ENCODE results near the gene TGFBR2.

TGFBR2 gene

GRCh38 chr3:30633718-30634117 is 27.3 kb downstream of the TGFBR2 start:
- Histone ChIP-seq H3K36me3 (ENCODE audit: low read length) (no peaks in the 10 kb centered on the region), H3K27ac (ENCODE audit: low read depth, low read length) (peak overlapping the region; percentile 21; the same call in 1 of the 2 replicates), H3K9me3 (ENCODE audit: insufficient read depth, low read length) (no peaks in the 10 kb centered on the region), H2AFZ (ENCODE audit: low read depth, low read length, severe bottlenecking) (no peak overlapping the region), H4K20me1 (ENCODE audit: low read depth, low read length) (no peaks in the 10 kb centered on the region), H3K9ac (ENCODE audit: low read length) (no peak overlapping the region), H3K9me2 (replicated peaks; ENCODE audit: insufficient read depth, low read length) (no peaks in the 10 kb centered on the region), H3K79me2 (ENCODE audit: insufficient read depth, low read length) (peaks cover 96% of the 10 kb centered on the region), H3K4me3 (ENCODE audit: insufficient read depth, low read length, poor library complexity, severe bottlenecking) (no peak overlapping the region), H3F3A (ENCODE audit: insufficient read depth) (peaks cover 34% of the 10 kb centered on the region), H3K27me3 (ENCODE audit: low read length) (no peaks in the 10 kb centered on the region), H3K4me2 (ENCODE audit: low read depth, low read length, poor library complexity, severe bottlenecking) (no peak overlapping the region)
- TF ChIP-seq CTCF (IDR thresholded peaks at IDR 0.05; ENCODE audit: insufficient read depth, low read length, poor library complexity, severe bottlenecking) (no peak), EZH2phosphoT487 (conservative IDR thresholded peaks at IDR 0.05; ENCODE audit: low read length) (no peak)

GRCh38 chr3:30634761-30635735 is 28.6 kb downstream of the TGFBR2 start:
- no peaks in the 10 kb centered on the region for H3K9me2 ChIP-seq (replicated peaks; ENCODE audit: insufficient read depth, low read length)
- no peak overlapping the region for H3K4me3 ChIP-seq (ENCODE audit: insufficient read depth, low read length, poor library complexity, severe bottlenecking)
- TF ChIP-seq CTCF (IDR thresholded peaks at IDR 0.05; ENCODE audit: insufficient read depth, low read length, poor library complexity, severe bottlenecking) (no peak), EZH2phosphoT487 (conservative IDR thresholded peaks at IDR 0.05; ENCODE audit: low read length) (no peak)
- H3F3A ChIP-seq (ENCODE audit: insufficient read depth), result peaks cover 32% of the 10 kb centered on the region
- peaks cover 98% of the 10 kb centered on the region for H3K79me2 ChIP-seq (ENCODE audit: insufficient read depth, low read length)
- peak overlapping the region; percentile 44 for H3K4me2 ChIP-seq (ENCODE audit: low read depth, low read length, poor library complexity, severe bottlenecking)
- H4K20me1 ChIP-seq (ENCODE audit: low read depth, low read length), result no peaks in the 10 kb centered on the region
- no peaks in the 10 kb centered on the region for H3K36me3 ChIP-seq (ENCODE audit: low read length)
- H2AFZ ChIP-seq (ENCODE audit: low read depth, low read length, severe bottlenecking), result no peak overlapping the region
- H3K9me3 ChIP-seq (ENCODE audit: insufficient read depth, low read length), result no peaks in the 10 kb centered on the region
- H3K27ac ChIP-seq (ENCODE audit: low read depth, low read length), result peak overlapping the region; percentile 72
- H3K27me3 ChIP-seq (ENCODE audit: low read length), result no peaks in the 10 kb centered on the region
- 0 out of 2 replicates have a peak overlapping the region, but pooled peaks have one; percentile 4 for H3K9ac ChIP-seq (ENCODE audit: low read length)

DNA sequence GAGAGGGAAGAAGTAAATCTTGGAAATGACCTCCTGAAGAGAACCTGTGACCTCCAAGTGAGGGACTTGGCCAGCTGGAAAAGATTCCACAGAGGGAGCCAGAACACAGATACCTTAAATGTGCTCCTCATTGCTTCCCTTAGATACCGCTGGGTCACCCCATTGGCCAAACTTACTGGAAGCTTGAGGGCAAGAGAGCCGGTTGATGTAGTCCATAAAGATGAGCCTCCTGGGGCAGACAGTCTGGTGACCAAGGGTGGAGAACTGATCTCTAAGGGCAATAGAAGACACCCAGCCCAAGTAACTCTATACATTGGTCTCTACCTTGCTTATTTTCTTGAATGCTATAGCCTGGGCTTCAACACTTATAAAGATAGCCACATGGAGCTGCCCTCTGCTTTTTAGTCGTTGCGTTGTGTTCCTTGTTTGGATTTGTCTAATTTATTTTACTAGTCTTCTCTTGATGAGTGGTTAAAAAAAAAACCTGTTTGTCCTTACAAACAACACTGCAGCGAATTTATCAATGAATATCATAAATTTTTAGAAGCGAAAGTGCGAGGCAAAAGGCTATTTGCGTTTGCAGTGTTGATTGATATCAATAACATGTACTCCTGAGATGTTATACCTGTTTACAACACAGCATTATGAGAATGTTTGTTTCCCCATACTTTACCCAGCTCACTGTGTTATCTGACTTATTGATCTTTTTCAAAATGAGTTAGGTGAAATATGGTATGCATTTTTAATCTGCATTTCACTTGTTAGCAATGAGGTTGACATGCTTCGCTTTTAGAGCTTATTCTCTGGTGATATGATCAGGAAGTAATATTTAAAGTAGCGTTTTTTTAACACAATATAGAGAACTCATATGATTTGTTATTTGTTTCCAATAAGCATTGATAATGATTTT is 31.2 kb downstream of the TGFBR2 start:
- Histone ChIP-seq H3K27me3 (ENCODE audit: low read length) (no peaks in the 10 kb centered on the region), H3K9ac (ENCODE audit: low read length) (no peak overlapping the region), H3K36me3 (ENCODE audit: low read length) (no peaks in the 10 kb centered on the region), H4K20me1 (ENCODE audit: low read depth, low read length) (no peaks in the 10 kb centered on the region), H3K9me3 (ENCODE audit: insufficient read depth, low read length) (no peaks in the 10 kb centered on the region), H3K4me2 (ENCODE audit: low read depth, low read length, poor library complexity, severe bottlenecking) (peak overlapping the region; percentile 31), H3K9me2 (replicated peaks; ENCODE audit: insufficient read depth, low read length) (no peaks in the 10 kb centered on the region), H3K4me3 (ENCODE audit: insufficient read depth, low read length, poor library complexity, severe bottlenecking) (no peak overlapping the region), H2AFZ (ENCODE audit: low read depth, low read length, severe bottlenecking) (no peak overlapping the region), H3K27ac (ENCODE audit: low read depth, low read length) (peak overlapping the region; percentile 65), H3K79me2 (ENCODE audit: insufficient read depth, low read length) (peaks cover 98% of the 10 kb centered on the region), H3F3A (ENCODE audit: insufficient read depth) (peaks cover 41% of the 10 kb centered on the region)
- TF ChIP-seq EZH2phosphoT487 (conservative IDR thresholded peaks at IDR 0.05; ENCODE audit: low read length), result no peak
- no peak for TF ChIP-seq CTCF (IDR thresholded peaks at IDR 0.05; ENCODE audit: insufficient read depth, low read length, poor library complexity, severe bottlenecking)

All from SU-DHL-6 (cell line).